ENCODE measurements around the gene ARHGAP45. TPM values are rescaled to one million over a fixed set of nuclear protein-coding genes. Genes with fewer than 3 reads are reported as not detected.

The ARHGAP45 gene
- total RNA-seq, 1 experiment from 2014 or later: 3.1 TPM

- no peak for DNase-seq (ENCODE audit: low spot score)
Measured at GRCh38 chr19:1054102-1055027, 12.6 kb upstream of the ARHGAP45 start.

GRCh38 chr19:1055028-1055425 is 11.9 kb upstream of the ARHGAP45 start:
- no peak for DNase-seq (ENCODE audit: low spot score)

GRCh38 chr19:1055886-1056620 is 10.9 kb upstream of the ARHGAP45 start:
- no peak for DNase-seq (ENCODE audit: low spot score)

- DNase-seq (ENCODE audit: low spot score): peak; percentile 72
Measured at GRCh38 chr19:1057176-1057855, 9.7 kb upstream of the ARHGAP45 start.

- DNase-seq (ENCODE audit: low spot score): no peak
Measured at GRCh38 chr19:1058112-1058511, 8.9 kb upstream of the ARHGAP45 start.

GRCh38 chr19:1060689-1061088 is 6.3 kb upstream of the ARHGAP45 start:
- DNase-seq (ENCODE audit: low spot score): no peak

GRCh38 chr19:1061987-1062386 is 5.0 kb upstream of the ARHGAP45 start:
- DNase-seq (ENCODE audit: low spot score): no peak

- DNase-seq (ENCODE audit: low spot score): no peak
Measured at GRCh38 chr19:1062387-1063029, 4.5 kb upstream of the ARHGAP45 start.

- DNase-seq (ENCODE audit: low spot score): no peak
Measured at GRCh38 chr19:1063030-1063908, 3.7 kb upstream of the ARHGAP45 start.

- no peak for DNase-seq (ENCODE audit: low spot score)
Measured at GRCh38 chr19:1063909-1064660, 2.9 kb upstream of the ARHGAP45 start.

- no peak for DNase-seq (ENCODE audit: low spot score)
Measured at GRCh38 chr19:1064661-1065605, 2.0 kb upstream of the ARHGAP45 start.

GRCh38 chr19:1065606-1066109 is 1.3 kb upstream of the ARHGAP45 start:
- DNase-seq (ENCODE audit: low spot score): peak; percentile 69

GRCh38 chr19:1066251-1066747 is 668 bp upstream of the ARHGAP45 start:
- peak; percentile 57 for DNase-seq (ENCODE audit: low spot score)

GRCh38 chr19:1067341-1067957 is 482 bp downstream of the ARHGAP45 start:
- no peak for DNase-seq (ENCODE audit: low spot score)

- no peak for DNase-seq (ENCODE audit: low spot score)
Measured at GRCh38 chr19:1068009-1069001, 1.3 kb downstream of the ARHGAP45 start.

- peak; percentile 74 for DNase-seq (ENCODE audit: low spot score)
Measured at GRCh38 chr19:1069009-1069779, 2.2 kb downstream of the ARHGAP45 start.

Measured in A172 (cell line).